NB4 (cell line): ENCODE data around the gene ROBO2.

Experiments
- CTCF ChIP-seq: IDR thresholded peaks from one replicate; pipeline ENCODE4 v1.5.1; 2012; ENCODE audit warnings: low read depth, low read length
- MYC ChIP-seq: IDR thresholded peaks from 2 replicates; pipeline ENCODE4 v1.6.1; 2011; ENCODE audit warnings: low read depth, low read length

DNA sequence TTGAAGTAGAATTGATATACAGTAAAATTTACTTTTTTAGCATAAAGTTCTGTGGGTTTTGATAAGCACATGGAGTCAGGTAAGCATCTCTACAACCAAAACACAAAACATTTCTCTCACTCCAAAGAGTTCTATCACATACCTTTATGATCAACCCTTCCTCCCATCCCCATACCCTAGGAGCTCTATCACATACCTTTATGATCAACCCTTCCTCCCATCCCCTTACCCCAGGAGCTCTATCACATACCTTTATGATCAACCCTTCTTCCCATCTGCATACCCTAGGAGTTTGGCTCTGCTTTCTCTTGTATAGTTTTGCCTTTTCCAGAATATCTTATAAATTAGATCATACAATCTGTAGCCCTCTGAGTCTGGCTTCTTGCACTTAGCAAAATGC lies 315.1 kb downstream of the ROBO2 start:
- no peak for TF ChIP-seq CTCF
- no peak for TF ChIP-seq MYC
